ENCODE data around the gene FCGBP.
"Not testable (repeated sequence)": the region's sequence is repeated elsewhere in the genome, so short reads cannot be mapped to it uniquely, and the experiment has no call there.

The FCGBP gene

DNA sequence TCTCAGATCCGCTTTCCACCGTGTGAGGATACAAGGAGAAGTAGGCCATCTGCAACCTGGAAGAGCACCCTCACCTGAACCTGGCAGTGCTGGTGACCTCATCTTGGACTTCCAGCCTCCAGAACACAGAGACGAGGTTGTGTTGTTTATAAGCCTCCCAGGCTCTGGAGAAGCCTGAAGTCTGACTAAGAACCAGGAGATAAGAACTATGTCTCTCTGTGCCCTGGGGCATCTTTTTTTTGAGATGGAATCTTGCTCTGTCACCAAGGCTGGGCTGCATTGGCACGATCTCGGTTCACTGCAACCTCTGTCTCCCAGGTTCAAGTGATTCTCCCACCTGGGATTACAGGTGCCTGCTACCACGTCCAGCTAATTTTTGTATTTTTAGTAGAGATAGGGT lies 14.5 kb downstream of the FCGBP start:
- in situ Hi-C loops (cut with MboI; ENCODE audit: low sequenced_read_pairs): no loop called here

DNA sequence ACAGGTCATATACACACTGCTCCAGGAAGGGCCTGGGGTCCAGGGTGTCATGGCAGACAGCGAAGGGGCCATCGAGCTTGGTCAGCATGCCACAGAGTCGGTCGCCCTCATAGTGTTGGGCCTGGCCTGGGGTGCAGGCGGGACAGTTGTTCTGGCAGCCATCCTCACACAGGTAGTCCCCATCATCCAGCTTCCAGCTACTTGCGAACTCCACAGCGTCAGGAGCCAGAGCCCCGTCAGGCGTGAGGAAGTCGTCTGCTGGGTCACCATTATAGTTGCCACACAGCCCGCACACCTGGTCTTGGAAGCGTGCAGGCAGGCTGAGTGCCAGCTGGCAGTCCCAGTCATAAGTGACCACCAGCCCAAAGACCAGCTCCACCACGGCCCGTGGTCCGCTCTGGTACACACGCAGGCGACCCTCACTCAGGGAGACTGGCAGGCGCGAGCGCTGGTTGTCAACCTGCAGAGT lies 16.2 kb downstream of the FCGBP start:
- in situ Hi-C loops (cut with MboI; ENCODE audit: low sequenced_read_pairs): no loop called here

DNA sequence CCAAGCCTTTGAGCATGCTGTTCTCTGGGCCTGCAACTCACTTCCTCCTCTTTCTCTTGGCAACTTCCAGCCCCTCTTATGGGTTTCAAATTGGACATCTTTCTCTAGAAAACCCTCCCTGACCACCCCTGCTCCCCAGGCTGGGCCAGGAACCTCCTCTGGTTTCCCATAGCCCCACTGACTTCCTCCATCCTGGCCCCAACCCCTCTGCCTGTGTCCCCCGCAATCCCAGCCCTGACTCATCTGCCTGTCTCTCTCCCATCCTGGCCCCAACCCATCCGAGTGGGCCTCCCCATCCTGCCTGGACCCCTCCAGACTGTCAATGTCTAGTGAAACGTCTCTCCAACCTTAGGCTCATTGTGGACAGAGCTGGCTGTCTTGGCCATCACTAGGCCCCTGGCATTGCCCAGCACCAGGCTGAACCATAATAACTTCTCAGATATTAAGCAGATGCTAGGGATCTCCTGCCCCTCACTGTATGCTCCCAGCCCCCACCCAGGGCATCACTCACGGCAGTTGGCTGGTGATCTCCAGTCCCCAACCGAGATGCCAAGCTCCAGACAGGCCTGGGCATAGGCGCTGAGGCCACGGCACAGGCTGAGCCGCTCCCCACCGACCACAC lies 16.8 kb downstream of the FCGBP start:
- in situ Hi-C loops (cut with MboI; ENCODE audit: low sequenced_read_pairs): no loop called here

DNA sequence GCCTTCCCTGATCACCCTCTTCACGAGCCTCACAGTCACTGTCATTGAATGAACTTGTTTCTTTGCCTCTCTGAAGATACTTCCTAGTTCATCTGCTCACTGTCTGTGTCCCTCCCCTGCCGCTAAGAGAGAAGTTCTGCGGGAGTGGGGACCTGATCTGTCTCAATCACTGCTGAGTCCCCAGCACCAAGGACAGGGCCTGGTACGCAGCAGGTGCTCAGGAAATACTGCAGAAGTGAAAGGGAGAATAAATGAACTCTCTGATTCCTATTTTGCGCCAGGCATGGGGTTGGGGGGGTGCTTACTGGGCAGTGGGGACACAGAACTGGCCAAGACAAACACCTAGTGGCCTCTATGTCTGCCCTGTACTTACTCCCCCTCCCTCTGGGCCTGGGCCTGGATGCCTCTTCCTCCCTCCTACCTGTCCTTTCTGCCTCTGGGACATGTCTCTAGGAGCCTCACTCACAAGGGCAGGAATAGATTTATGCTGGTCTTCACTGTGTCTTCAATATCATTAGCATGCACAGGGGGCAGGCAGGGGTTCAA lies 17.5 kb downstream of the FCGBP start:
- in situ Hi-C loops (cut with MboI; ENCODE audit: low sequenced_read_pairs): no loop called here

DNA sequence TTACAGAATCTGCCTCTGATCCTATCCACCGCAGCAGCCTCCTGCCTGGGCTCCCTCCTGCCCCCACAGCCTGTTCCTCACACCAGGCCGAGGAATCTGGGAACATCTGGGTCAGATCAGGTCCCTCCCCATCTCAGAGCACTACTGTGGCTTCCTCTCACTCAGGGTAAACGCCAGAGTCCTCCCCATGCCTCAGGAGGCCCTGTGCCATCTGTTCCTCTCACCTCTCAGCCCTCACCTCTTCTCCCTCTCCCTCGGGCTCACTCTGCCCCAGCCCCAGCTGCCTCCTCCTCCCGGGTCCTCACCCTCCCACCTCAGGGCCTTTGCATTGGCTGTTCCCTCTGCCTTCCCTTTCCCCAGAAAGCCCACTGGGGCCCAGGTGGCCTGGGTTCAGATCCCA lies 18.2 kb downstream of the FCGBP start:
- in situ Hi-C loops (cut with MboI; ENCODE audit: low sequenced_read_pairs): no loop called here

DNA sequence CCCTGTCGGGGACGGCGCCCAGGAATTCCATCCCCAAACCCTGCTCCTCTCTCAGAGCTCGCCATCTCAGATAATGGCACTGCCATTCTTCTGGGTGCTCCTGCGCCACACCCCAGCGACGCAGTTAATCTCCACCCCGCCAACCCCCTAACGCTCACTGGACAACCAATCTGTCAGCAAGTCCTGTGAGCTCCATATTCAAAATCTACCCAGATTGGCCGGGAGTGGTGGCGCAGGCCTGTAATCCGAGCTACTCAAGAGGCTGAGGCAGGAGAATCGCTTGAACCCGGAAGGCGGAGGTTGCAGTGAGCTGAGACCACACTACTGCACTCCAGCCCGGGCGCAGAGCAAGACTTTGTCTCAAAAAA lies 18.6 kb downstream of the FCGBP start:
- in situ Hi-C loops (cut with MboI; ENCODE audit: low sequenced_read_pairs): no loop called here

DNA sequence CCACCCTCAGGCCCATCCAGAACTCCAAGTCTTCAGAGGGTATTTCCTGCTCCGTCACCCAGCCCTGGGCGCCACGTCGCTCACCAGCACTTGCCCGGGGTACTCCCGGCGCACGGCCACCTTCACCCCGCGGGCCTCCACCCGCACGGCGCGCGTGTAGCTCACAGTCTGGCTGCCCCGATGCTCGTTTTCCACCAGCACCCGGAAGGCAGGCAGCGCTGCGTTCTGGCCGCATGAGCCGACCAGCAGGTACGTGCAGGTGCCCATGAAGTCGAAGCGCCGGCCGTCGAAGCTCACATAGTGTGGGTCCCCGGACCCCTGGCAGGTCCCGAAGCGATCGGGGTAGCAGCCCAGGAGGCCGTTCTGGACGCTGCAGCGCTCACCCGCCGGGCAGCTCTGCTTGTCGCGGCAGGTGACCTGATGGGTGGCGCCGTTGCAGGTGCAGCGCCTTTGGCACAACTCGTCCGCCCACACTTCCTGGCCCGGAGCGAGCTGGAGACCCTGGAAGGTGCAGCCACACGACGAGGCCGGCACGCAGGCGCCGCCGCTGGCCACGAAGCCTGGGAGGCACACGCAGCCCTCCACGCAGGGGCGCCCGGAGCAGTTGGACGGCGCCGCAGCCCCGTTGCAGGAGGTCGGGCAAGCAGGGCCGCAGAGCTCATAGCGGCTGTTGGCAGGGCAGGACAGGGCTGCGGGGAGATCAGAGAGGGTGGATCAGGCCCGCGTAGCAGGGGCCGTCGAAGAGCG lies 19.2 kb downstream of the FCGBP start:
- in situ Hi-C loops (cut with MboI; ENCODE audit: low sequenced_read_pairs): no loop called here

DNA sequence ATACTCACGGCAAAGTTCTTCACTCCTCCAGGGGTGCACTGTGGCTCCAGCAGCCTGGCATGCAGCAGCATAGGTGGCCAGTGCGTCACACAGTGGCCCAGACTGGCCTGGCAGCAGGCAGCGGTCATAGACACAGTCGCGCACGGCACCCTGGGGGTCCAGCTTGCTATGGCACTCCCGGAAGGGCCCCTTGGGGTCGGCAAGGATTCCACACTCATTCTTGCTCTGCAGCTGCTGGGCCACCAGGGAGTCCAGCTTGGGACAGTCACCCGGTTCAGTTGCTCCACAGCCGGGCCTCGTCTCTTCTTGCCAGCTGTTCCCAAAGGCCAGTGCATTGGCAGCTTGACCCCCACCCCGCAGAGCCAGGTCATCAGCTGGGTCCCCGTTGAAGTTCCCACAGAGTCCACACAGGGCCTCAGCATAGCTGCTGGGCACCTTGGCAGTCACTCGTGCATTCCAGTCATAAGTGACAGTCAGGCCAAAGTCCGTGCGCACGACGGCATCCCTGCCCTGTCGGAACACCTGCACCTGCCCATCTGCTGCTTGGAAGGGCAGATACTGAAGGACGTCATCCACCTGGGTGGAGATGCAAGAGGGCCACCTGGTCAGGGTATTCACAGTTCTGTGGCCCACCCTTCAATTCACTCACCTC lies 20.6 kb downstream of the FCGBP start:
- in situ Hi-C loops (cut with MboI; ENCODE audit: low sequenced_read_pairs): no loop called here

DNA sequence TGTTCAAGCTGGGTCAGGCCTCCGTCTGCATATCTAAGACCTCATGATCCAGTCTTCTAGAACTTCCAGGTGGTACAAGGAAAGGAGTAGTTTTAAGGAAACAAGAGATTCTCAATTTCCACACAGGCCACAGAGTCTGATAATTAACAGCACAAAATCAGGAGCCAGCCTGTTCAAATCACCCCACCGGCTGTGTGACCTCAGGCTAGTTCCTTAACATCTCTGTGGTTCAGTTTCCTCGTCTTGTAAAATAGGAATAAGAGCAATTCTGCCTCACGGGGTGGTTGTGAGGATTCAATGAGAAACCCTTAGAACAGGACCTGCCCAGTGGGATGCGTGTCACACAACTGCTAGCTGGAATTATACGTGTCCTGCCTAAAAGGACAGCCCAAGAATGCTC lies 25.6 kb downstream of the FCGBP start:
- in situ Hi-C loops (cut with MboI; ENCODE audit: low sequenced_read_pairs): no loop called here

DNA sequence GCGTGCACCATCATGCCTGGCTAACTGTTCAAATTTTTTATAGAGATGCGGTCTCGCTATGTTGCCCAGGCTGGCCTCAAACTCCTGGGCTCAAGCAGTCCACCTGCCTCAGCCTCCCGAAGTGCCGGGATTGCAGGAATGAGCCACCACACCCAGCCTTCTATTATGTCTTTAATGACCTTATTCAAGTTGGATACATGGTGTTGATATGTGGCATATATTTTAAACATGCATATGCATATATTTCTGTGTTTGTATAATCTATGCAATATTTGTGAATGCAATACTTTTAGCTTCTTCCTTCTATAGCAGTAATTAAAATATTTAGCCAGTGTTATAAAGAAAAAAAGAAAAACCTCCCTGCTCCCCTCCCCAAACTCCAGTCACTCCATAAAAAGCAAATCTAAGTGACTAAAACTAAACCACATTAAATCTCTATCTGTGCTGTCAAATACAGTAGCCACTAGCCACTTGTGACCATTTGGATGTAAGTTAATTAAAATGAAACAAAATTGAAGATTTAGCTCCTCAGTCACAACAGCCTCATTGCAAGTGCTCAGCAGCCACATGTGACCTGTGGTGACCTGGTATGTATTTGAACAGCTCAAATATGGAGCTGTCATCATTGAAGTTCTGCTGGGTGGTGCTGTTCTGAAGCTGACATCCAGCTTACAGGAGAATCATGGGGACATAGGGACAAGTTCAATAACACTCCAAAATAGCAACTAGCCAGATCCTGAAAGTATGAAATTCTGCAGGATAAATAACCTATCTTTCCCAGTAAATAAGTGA lies 27.4 kb downstream of the FCGBP start:
- in situ Hi-C loops (cut with MboI; ENCODE audit: low sequenced_read_pairs): no loop called here

GRCh38 chr19:39906283-39906682 lies 28.2 kb downstream of the FCGBP start:
- in situ Hi-C loops (cut with MboI; ENCODE audit: low sequenced_read_pairs): no loop called here

GRCh38 chr19:39903486-39904091 lies 30.8 kb downstream of the FCGBP start:
- in situ Hi-C loops (cut with MboI; ENCODE audit: low sequenced_read_pairs): not testable (repeated sequence)

DNA sequence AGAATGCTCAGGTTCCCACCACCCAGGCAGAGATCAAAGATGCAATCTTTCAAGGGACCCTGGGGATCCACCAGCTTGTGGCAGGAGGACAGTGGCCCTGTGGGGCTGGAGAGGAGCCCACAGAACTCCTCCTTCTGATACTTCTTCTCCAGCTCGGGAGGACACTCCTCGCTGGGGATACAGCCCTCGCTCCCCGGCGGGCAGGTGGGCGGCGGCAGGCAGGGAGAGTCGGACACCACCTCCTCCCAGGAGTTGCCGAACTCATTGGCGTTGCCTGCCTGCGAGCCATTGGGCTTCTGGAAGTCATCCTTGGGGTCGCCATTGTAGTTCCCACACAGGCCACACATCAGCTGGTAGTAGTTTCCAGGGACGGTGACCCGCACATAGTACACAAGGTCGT lies 32.1 kb downstream of the FCGBP start:
- in situ Hi-C loops (cut with MboI; ENCODE audit: low sequenced_read_pairs): not testable (repeated sequence)

DNA sequence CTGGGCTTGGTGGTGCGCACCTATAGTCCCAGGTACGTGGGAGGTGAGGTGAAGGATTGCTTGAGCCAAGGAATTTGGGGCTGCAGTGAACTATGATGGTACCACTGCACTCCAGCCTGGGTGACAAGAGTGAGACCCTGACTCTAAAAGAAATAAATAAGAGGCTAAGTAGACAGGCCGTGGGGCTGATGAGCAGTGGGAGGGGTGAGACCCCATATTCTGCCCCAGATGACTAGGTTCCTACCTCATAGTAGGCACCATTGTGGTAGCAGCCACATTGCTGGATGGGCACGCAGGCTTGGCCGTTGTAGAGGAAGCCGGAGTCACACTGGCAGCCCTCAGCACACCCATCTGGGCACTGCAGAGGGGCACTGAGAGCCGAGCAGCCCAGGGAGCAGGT lies 32.8 kb downstream of the FCGBP start:
- in situ Hi-C loops (cut with MboI; ENCODE audit: low sequenced_read_pairs): not testable (repeated sequence)

DNA sequence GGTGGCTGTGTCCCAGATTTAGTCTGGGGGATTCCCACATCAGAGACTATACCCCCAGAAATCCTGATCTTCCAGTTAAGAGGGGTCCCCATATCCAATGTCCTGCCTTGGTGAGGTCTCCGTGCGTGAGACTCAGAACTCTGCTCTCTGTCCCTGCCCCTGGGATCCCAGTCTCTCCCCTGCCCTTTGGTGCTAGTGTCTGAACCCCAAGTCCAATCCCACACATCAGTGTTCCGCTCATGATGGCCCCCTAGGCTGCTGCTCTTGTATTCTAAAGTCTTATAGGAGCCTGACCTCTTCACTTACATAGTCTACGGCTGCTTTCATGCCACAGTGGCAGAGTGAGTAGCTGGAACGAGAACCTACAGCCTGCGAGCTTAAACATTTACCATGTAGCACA lies 35.6 kb downstream of the FCGBP start:
- in situ Hi-C loops (cut with MboI; ENCODE audit: low sequenced_read_pairs): not testable (repeated sequence)

- in situ Hi-C loops (cut with MboI; ENCODE audit: low sequenced_read_pairs): not testable (repeated sequence)
These were observed 36.8 kb downstream of the FCGBP start for GRCh38 chr19:39897511-39898245.

GRCh38 chr19:39895096-39895495 lies 39.3 kb downstream of the FCGBP start:
- in situ Hi-C loops (cut with MboI; ENCODE audit: low sequenced_read_pairs): not testable (repeated sequence)

DNA sequence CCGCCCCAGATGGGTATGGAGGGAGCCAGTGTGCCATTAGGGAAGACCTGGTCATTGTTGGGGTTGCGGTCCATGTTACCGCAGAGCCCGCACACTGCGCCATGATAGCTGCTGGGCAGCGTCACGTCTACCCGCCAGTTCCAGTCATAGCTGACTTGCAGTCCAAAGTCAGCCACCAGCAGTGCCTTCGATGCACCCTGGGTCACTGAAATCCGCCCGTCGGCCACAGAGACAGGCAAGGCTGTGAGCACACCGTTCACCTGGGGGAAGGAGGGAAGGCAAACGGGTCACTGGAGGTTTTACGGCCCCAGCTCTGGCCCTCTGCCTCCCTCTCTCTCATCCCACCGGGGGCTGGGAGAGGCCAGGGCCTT lies 40.2 kb downstream of the FCGBP start:
- in situ Hi-C loops (cut with MboI; ENCODE audit: low sequenced_read_pairs): not testable (repeated sequence)

DNA sequence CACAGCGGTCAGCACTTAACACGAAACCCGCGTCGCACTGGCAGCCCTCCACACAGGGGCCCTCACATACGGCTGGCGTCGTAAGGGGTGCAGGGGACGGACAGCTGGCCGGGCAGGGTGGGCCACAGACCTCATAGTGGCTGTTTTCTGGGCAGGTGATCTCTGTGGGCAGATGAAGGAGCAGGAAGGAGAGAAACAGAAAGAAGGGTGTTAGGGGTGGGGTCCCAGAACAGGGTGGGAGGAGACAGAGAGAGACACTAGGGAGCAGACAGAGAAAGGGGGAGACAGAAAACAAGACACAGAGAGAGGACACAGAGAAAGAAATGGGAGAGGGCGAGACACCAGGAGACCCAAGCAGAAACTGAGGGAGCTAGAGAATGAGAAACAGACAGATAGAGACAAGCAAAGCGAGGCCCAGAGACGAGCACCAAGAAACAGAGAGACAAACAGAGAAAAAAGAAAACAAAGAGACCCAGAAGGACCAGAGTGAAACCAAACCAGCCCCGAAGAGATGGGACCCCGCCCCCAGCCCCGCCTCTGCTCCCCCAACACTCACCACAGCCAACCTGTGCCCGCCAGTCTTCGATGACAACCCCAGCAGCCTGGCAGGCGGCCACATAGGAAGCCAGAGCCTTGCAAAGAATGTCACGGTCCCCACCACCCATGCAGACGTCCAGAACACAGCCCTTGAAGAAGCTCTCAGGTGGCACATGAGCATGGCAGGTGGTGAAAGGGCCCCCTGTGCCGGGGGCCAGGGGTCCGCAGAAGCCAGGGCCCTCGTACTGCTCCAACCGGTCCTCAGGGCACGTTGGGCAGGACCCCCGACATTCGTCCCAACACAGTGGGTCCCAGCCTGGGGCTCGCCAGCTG lies 40.8 kb downstream of the FCGBP start:
- in situ Hi-C loops (cut with MboI; ENCODE audit: low sequenced_read_pairs): not testable (repeated sequence)
